T-helper 2 cell treated with Interferon-gamma antibody and Interleukin-4, amounts not matched to agents 100 ng/mL and 5 ng/mL, for 36 hours (primary cell): ENCODE results near the gene DENR. TPM values are rescaled to one million over a fixed set of nuclear protein-coding genes. Genes with fewer than 3 reads are reported as not detected.
"Not testable (repeated sequence)": the region's sequence is repeated elsewhere in the genome, so short reads cannot be mapped to it uniquely, and the experiment has no call there.

Experiments
- intact Hi-C: fragments of 100-400 bp; cut with micrococcal nuclease; formaldehyde crosslinking; loops from one replicate; pipeline ENCODE4 v1.15.1; 2023
- total RNA-seq: library from RNA; stranded (reverse); gene quantifications from 2 replicates; pipeline ENCODE4 v1.2.3, GENCODE V29; 2022

The DENR gene
- total RNA-seq = 65.4 and 71.3 TPM in 2 replicates

DNA sequence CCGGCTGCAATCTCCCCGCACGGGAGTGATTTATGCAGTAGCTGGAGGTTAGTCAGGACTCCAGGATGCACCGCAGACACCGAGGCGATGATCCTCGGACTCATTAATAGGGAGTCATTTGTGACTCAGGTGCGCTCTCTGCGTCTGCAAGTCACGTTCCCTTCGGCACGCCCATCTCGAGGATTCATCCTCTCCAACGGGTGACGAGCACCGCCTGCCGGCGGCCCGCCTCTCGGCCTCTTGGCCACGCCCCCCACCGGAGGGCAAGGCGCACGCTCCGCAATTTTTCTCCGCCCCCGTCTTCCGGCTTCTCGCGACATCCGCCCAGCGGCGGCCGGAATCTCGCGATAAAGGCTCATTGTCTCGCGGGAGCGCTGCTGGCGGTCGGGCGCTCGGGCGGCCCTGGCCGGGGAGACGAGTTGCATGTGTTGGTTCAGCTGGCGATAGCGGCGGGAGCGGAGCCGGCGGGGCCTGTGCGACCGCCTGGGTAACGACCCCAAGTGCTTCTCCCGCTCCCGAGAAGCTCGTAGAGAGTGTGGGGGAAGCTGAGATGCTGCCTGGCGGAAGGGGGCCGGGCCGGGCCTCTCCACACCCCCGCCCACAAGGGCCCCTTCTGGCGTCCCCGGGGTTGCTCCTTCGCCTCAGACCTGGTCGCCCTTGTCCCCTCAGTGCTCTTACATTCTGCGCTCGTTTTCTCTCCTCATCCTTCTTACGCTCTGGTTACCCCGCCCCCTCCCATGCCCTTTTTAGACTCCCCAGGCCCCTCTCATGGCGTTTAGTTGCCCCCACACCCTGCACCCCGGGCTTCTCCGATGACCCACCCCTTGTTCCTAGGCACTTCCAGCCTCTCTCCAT, at the start of gene DENR:
Gene DENR, plus strand, starts transcription at position 361 of the 855 bp plus-strand sequence. CDS start 878 bp downstream, outside the sequence.
- intact Hi-C loops = loop anchor here (1.0 to 2.0 kb wide), 6 partner anchors 22 to 526 kb away; partner anchors contain the start of genes DIABLO, HCAR1, KNTC1 and MPHOSPH9

DNA sequence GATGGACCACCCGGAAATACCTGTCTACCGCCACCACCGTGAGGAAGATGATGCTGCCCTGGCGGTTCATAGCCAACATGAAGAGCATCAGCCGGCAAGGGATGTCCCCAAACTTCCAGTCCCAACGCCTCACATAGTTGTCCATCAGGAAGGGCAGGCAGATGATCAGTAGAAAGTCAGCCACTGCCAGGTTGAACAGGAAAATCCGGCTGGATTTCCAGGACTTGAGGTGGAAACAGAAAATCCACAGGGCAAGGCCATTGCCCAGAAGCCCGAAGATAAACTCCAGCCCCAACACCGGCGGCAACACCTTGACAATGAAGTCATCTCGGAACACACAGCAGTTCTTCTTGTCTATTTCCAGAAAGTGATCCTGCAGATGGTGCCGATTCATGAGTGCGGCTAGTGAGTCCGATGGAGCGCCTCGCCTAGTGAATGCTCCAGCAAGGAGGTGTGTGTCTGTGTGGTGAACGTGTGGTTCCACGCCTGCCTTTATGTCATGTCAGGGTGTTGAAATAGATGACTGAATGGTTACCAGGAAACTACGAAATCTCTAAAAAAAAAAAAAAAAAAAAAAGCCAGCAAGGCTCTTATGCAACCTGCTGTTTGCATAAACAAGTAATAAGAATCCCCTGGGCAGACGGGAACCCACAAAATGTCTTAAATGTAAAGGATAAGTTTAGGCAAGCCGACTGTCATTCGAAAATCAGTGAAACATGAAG, 49.6 kb upstream of the DENR start, which contains the start of gene HCAR2:
Gene HCAR2, minus strand, starts transcription at position 468 of the 722 bp plus-strand sequence. Its CDS starts 74 bp downstream, at position 394.
- intact Hi-C loops = not testable (repeated sequence)

DNA sequence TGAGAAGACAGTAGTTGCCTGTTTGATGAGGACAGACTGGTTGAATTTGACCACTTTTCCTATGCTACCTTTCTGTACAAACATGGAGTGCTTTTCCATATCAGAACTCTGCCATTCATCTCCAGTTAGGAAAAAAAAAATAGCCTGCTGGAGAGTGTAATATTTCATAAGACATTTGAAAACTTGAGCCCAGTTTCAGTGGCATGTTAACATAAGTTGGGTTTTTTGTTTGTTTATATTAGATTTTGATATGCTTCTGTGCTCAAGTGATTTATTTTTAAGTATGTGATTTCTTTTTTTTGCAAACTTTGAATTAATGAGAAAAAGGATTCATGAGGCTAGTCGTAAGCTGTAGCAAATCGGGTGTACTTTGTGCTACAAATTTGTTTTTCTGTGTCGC, 48.8 kb upstream of the DENR start:
- intact Hi-C loops = not testable (repeated sequence)

DNA sequence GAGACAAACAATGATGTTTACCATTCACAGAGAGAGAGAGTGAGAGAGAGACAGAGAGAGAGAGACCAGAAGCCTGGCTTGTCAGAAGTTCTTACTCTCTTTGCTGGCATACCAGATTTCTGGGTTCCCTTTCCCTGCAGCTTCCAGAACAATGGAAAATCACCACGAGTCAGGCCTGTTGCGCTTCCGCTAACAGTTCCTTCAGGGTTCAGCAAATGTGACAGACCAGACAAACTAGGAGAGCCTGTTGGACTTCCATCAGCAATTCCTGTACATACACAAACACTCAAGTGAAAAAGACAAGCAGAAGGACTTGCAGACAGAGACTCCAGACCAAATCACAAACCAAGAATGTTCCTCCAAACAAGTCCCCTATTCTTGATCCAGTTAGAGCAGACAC, 43.3 kb upstream of the DENR start:
- intact Hi-C loops = not testable (repeated sequence)

- intact Hi-C loops = not testable (repeated sequence)
These were observed 42.3 kb upstream of the DENR start for GRCh38 chr12:122710341-122710740.

GRCh38 chr12:122711266-122711665, 41.4 kb upstream of the DENR start:
- intact Hi-C loops = not testable (repeated sequence)

DNA sequence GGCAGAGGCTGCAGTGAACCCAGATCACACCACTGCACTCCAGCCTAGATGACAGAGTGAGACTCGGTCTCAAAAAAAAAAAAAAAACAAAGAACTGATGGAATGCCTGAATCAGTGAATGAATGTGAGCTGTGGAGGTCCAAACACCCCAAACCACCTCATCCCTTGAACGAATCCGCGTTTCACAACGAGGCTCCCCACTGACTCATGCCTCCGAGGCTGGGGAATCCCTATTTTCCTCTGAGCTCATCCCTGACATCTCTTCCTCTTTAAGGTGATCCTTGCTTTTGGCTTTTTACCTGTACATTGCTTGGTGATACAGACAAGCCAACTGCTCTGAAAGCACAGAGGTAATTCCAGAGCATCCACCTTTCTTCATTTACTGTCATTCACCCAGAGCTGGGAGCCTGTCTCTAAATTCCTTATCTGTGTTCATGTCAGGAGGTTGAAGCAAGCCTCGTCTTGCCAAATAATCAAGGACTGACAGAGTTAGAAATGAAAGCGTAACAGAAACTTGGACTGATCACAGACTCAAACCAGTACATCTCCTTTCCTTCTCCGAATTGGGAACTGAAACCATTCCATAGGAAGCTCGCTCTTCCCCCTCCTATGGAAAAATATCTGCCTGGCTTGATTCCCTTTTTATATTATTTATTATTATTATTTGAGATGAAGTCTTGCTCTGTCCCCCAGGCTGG, 39.0 kb upstream of the DENR start:
- intact Hi-C loops = not testable (repeated sequence)

DNA sequence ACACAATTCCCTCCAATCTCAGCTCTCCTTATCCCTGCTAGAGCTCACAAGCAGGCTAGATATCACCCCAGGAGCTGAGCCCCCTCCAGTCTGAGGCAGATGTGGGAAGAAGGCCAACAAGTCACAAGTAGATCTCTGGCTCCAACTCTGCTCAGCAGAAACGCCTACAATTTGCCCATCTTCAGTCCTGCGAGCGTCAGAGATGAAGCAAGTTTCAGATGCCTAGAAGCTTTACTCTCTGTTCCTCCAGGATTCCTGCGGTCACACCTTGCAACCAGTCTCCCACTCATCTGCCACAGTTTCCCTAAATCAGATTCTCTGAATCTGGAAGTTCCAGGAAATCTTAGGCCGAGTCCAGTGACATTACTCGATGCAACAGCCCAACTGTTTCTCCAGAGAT, 37.4 kb upstream of the DENR start:
- intact Hi-C loops = not testable (repeated sequence)

GRCh38 chr12:122716658-122717057, 36.0 kb upstream of the DENR start, which contains the start of gene HCAR3:
Gene HCAR3, minus strand, starts transcription at chr12:122716811. Its CDS starts 74 bp downstream, at chr12:122716737.
- intact Hi-C loops = not testable (repeated sequence)

DNA sequence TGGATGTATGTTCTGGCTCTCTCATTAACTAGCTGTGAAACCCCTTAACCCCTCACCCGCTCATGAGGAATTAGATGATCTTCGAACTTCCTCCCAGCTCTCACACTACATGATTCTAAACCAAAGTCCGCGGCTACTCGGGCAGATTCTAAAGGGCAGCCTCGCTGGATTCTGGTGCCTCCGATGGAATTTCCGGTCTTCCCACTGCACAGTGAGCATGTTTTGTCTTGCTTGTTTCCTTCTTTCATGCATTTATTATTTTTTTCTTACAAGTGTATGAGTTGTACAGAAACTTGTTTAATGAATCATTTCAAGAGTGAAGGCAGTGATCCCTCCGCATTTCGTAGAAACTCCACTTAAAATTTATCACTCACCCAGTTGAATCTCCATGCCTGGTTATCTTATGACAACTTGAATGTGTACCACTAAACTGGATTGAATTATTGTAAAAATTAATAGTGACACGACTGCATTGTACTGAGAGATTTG, 31.5 kb upstream of the DENR start:
- intact Hi-C loops = no loop called here

- intact Hi-C loops = no loop called here
These were observed 30.2 kb upstream of the DENR start for GRCh38 chr12:122722387-122722786.

- intact Hi-C loops = no loop called here
These were observed 27.9 kb upstream of the DENR start for GRCh38 chr12:122724641-122725243.

DNA sequence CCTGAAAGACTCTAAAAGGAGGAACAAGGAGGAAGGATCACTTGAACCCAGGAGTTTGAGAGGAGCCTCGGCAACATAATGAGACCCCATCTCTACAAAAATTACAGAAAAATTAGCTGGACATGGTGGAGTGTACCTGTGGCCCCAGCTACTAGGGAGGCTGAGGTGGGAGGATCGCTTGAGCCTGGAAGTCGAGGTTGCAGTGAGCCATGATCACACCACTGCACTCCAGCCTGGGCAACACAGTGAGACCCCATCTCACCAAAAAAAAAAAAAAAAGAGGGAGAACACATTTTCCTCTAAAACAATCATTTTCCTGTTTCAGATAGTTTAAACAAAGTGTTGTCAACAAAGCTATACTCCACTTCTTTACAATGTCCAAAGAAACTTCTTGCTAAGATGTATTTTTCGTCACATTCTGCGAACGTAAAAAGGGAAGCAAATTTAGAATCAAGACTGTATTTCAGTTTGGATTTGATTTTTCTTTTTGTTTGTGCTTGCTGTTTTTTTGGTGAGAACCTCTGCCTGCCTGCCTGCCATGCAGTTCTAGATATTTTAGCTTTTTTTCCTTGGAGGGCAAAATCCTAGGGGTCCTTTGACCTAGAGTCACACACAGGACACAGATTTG, 27.1 kb upstream of the DENR start:
- intact Hi-C loops = no loop called here

- intact Hi-C loops = no loop called here
These were observed 26.5 kb upstream of the DENR start for GRCh38 chr12:122726080-122726558.

GRCh38 chr12:122729583-122730214, 22.9 kb upstream of the DENR start:
- intact Hi-C loops = loop anchor here (1.0 to 5.0 kb wide), 2 partner anchors 23 to 82 kb away; partner anchors contain the start of gene DENR

DNA sequence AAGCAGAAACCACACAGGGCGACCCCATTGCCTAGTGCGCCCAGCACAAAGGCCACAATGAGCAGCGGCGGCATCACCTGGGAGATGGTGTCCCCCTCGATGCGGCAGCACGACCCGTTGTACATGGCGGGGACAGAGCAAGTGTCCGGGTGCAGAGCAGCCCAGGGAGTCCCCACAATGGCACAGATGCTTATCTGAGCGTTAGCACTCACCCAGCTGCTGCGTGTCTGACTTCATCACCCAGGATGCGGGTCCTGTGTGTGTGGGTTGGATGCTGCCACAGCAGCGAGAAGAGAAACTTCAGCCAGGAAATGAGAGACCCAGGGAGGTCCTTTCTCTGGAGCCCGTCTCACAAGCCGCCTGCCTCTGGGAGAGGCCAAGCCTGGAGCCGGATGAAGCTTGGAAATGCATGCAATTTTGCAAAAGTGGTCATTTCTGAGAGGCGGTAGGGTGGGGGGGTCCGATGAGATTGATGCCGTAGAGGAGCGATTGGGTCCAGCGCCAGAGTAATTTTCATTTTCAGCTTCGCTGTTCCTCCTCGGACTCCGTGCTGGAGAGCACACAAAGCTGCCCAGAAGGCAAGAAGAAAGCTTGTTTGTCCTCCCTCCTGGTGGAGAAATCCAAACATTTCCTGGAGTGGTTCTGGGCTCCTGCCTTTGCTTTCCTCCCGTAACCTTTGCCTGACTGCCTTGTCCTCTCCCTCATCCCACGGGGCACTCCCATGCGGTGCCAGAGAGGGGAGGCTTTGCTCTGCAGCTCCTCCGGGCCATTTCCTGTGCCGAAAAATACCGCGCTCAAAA, 22.2 kb upstream of the DENR start, which contains the start of gene HCAR1:
Gene HCAR1, minus strand, starts transcription at position 630 of the 800 bp plus-strand sequence. Its CDS starts 505 bp downstream, at position 125.
- intact Hi-C loops = loop anchor here (1.0 to 5.0 kb wide), 2 partner anchors 22 to 83 kb away; partner anchors contain the start of gene DENR

DNA sequence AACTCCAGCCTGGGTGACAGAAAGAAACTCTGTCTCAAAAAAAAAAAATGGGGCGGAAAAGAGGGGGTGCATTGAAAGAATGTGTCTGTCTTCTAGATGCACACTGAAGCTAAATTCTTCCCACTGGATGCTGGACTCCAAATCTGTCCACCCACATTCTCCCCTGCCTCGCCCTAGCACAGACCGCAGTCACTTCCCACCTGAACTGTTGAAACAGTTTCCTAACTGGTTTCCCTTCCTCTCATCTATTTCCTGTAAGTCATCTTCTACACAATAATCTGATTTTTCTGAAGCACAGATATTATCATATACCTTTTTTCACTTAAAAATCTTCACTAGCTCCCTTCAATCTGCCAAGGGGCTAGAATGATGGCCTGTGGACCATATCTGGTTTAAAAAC, 20.5 kb upstream of the DENR start:
- intact Hi-C loops = loop anchor here (5.0 kb wide), 1 partner anchor 85 kb away; no protein-coding TSS in a partner anchor

DNA sequence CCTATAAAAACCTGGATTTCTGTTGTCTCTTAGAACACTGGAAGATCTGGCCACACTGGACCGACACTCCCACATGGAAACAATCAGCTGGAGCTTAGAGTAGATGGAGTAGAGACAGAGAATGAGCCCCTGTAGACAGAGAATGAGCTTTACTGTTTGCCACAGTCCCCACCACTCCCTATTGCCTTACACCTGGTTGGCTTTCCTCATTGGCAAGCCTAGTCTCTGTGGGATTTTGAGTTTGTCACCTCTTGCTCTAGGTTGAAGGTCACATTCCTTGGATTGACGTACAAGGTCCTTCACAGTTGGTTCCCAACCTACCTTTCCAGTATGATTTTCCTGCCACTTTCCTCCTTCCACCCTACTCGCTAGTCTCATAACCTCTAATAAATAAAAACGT, 20.0 kb upstream of the DENR start:
- intact Hi-C loops = loop anchor here (5.0 kb wide), 1 partner anchor 85 kb away; no protein-coding TSS in a partner anchor
